ENCODE results near the gene RASA4B. TPM values are rescaled to one million over a fixed set of nuclear protein-coding genes. Genes with fewer than 3 reads are reported as not detected.
"Not testable (repeated sequence)": the region's sequence is repeated elsewhere in the genome, so short reads cannot be mapped to it uniquely, and the experiment has no call there.

RASA4B gene
- total RNA-seq (2014; rRNA removed; shearing (Covaris generic)): 1.1 and 2.7 TPM in 2 replicates
- polyA plus RNA-seq (2015; cell fraction: cytosol; rRNA removed): 3.2 and 5.0 TPM in 2 replicates
- polyA plus RNA-seq (2015; cell fraction: nucleus; rRNA removed): 6.8 and 8.5 TPM in 2 replicates

DNA sequence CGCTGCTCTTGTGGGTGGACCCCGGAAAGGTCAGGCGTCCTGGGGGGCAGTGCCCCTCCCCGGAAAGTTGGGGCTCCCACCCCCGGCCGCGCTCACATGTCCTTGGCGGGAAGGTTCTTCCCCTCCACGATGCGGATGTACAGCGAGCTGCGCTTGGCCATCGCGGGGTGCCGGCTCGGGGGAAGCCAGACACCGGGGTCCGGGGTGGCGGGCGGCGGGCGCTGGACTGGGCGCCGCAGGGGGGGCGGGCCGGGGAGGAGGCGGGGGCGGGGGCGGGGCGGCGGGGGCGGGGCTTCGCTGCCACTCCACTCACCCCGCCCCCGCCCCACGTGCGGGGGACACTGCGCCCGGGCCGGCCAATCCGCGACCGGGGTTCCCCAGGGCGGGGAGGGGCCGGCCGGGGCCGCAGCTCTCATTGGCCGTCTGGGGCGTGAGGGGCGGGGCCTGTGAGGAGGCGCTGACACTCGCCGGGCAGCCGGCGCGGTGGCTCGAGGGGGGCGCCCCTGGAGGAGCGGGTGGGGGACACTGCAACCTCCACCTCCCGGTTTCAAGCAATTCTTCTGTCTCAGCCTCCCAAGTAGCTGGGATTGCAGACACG lies at the start of gene RASA4B:
RASA4B (minus strand) TSS at position 228 of the 598 bp plus-strand sequence; CDS start at position 161, 67 bp downstream.
- peak; percentile 0 for DNase-seq (ENCODE audit: low read depth, low spot score)
- in situ Hi-C loops (cut with HindIII; ENCODE audit: low pct_unique_long_range_greater_than_20kb, low sequenced_read_pairs): not testable (repeated sequence)

DNA sequence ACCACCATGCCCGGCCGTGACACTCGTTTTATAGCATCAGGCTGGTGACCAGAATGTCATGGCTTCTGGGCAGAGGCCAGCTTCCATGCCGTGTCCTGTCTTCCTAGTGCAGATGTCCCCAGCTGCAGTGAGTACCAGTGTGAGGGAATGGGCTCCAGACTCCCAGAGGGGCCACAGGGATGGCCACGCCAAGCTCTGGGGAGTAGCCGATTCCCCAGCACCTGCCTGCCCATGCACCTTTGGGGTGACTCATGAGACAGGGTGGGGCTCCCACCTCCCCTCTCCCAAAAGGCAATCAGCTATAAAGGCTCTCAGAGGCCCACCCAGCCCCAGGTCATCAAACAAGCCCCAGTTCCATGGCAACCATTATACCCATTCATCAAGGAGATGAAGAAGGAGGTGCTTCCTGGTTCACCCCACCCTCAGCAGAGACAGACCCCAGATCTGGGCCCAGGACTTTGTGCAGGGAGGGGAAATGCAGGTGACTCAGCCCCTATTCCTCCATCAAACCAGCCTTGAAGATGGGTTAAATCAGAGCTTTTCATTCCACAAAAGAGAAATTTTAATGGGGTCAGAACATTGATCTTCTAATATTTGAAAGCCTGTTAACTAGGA lies 33.3 kb upstream of the RASA4B start, which contains the start of gene SPDYE2:
SPDYE2 (plus strand) TSS at position 419 of the 615 bp plus-strand sequence. CDS start 2,030 bp downstream, outside the sequence.
- in situ Hi-C loops (cut with HindIII; ENCODE audit: low pct_unique_long_range_greater_than_20kb, low sequenced_read_pairs); DNase-seq (ENCODE audit: low read depth, low spot score): not testable (repeated sequence)

DNA sequence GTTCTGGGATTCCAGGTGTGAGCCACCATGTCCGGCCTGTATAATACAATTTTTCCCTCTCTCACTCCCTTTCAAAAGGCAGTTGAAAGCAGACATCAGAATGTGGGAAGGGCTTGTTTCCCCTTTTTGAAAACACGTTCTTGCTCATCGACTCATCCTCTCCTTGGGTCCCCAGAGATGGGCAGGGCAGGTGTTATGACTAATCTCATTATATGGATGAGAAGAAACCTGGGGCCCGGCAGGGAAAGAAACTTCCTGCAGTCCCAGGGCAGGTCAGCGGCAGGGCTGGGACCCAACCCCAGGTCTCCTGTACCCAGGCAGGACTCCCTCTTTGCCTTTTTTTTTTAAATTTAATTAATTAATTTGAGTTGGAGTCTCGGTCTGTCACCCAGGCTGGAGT lies 28.8 kb upstream of the RASA4B start:
- DNase-seq (ENCODE audit: low read depth, low spot score); in situ Hi-C loops (cut with HindIII; ENCODE audit: low pct_unique_long_range_greater_than_20kb, low sequenced_read_pairs): not testable (repeated sequence)

DNA sequence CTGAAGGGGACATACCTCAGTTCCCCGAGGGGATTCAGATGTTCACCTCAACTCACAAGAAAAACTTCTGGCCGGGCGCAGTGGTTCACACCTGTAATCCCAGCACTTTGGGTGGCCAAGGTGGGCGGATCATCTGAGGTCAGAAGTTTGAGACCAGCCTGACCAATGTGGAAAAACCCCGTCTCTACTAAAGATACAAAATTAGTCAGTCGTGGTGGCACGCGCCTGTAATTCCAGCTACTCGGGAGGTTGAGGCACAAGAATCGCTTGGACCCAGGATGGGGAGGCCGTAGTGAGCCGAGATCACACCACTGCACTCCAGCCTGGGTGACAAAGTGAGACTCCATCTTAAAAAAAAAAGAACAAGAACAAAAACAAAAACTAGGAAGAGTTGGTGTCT lies 27.7 kb upstream of the RASA4B start:
- in situ Hi-C loops (cut with HindIII; ENCODE audit: low pct_unique_long_range_greater_than_20kb, low sequenced_read_pairs); DNase-seq (ENCODE audit: low read depth, low spot score): not testable (repeated sequence)

DNA sequence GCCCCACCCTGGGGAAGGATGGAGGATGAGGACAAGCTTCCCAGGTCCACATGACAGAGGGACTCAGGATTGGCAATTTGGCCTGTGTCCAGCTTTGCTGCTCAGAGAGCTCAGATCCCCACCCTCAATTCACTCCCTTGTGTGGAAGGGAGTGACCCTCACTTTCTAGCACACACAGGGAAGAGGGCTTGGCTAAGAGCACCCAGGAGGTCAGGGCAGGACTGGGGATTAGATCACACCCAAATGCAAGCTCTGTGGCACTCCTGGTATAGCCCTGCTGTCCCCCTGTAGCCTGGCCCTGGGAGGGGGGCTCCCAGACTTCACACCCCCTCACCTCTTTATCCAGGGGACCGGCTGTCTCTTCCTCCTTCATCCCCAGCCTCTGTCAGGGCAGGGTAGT lies 26.8 kb upstream of the RASA4B start:
- in situ Hi-C loops (cut with HindIII; ENCODE audit: low pct_unique_long_range_greater_than_20kb, low sequenced_read_pairs); DNase-seq (ENCODE audit: low read depth, low spot score): not testable (repeated sequence)

DNA sequence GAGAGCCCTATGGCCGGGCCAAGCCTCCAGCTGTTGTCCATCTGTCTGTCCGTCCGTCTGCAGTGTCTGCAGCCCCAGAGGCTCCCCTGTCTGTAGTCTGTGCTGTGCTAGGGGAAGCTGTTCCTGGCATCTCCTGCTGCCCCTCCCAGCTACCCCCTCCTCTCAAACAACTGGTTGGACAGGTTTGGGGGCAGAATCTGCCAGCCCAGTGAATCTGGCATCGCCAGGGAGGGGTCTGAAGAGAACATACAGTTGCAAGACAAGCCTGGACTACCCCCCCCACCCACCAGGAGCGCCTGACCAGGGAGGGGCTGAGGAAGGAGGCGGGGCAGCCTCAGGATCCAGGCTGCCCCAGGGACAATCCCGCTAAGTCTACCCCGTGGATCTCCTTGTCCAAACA lies 26.0 kb upstream of the RASA4B start, which contains the start of gene UPK3BL2:
UPK3BL2 (minus strand) TSS at position 101 of the 400 bp plus-strand sequence; CDS start at position 41, 60 bp downstream.
- DNase-seq (ENCODE audit: low read depth, low spot score); in situ Hi-C loops (cut with HindIII; ENCODE audit: low pct_unique_long_range_greater_than_20kb, low sequenced_read_pairs): not testable (repeated sequence)

DNA sequence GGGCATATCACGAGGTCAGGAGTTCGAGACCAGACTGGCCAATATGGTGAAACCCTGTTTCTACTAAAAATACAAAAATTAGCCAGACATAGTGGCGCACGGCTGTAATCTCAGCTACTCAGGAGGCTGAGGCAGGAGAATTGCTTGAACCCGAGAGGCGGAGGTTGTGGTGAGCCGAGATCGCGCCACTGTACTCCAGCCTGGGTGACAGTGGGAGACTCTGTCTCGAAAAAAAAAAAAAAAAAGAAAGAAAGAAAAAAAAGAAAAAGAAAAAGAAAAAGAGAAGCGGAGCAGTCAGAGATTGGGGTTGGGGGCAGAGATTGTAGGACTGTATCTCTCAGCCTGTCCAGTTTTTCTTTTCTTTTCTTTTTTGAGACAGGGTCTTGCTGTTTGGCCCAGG lies 25.2 kb upstream of the RASA4B start:
- in situ Hi-C loops (cut with HindIII; ENCODE audit: low pct_unique_long_range_greater_than_20kb, low sequenced_read_pairs); DNase-seq (ENCODE audit: low read depth, low spot score): not testable (repeated sequence)

DNA sequence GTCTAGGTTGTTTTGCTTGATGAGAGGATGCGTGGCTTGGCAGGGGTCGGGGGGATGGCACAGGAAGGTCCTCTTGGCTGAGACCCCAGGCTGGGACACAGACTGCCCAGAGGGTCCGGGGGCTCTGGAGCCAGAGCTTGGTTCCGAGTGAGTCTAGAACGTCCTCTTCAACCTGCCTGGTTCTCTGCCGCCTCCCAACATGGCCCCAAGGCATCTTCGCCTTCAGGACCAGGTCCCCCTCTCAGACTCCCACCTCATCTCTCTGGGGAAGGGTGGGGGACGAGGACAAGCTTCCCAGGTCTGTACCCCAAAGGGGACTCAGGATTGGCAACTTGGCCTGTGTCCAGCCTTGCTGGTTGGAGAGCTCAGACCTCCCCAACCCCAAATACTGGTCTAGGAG lies 24.5 kb upstream of the RASA4B start:
- in situ Hi-C loops (cut with HindIII; ENCODE audit: low pct_unique_long_range_greater_than_20kb, low sequenced_read_pairs); DNase-seq (ENCODE audit: low read depth, low spot score): not testable (repeated sequence)

DNA sequence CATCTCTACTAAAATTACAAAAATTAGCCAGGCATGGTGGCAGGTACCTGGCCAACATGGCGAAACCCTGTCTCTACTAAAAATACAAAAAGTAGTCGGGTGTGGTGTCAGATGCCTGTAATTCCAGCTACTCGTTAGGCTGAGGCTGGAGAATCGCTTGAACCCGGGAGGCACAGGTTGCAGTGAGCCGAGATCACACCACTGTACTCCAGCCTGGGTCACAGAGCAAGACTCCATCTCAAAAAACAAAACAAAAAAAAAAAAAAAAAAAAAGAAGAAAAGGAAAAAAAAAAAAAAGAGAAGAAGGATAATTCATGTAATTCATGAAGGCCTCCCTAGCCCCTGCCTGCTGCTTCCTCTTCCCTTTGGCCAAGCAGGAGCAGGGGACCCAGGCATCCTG lies 23.0 kb upstream of the RASA4B start:
- not testable (repeated sequence) for DNase-seq (ENCODE audit: low read depth, low spot score)

DNA sequence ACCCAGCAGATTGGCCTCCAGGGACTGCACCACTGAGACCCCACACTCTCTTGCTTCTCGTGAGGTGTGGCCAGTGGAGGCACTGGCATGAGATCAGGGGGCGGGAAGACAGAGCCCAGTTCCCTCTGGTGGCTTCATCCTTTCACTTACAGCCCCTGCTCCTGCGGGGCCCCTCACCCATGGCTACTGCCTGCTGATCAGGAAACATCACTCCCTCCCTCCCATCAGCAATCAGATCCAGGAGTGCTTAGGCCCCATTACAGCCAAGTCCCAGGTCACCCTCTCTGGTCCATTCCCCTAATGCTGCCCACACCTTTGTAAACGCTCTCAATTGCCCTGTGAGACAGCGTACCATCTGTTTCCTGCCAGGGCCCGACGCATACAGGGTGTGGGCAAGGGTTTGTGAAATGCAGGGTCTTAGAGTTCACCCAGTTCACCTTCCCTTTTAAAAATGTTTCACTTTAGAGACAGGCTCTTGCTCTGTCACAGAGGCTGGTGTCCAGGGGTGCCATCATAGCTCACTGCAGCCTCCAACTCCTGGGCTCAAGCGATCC lies 17.6 kb upstream of the RASA4B start:
- in situ Hi-C loops (cut with HindIII; ENCODE audit: low pct_unique_long_range_greater_than_20kb, low sequenced_read_pairs); DNase-seq (ENCODE audit: low read depth, low spot score): not testable (repeated sequence)

More for the DNA sequence above, 23.0 kb upstream of the RASA4B start:
- in situ Hi-C loops (cut with HindIII; ENCODE audit: low pct_unique_long_range_greater_than_20kb, low sequenced_read_pairs): not testable (repeated sequence)

DNA sequence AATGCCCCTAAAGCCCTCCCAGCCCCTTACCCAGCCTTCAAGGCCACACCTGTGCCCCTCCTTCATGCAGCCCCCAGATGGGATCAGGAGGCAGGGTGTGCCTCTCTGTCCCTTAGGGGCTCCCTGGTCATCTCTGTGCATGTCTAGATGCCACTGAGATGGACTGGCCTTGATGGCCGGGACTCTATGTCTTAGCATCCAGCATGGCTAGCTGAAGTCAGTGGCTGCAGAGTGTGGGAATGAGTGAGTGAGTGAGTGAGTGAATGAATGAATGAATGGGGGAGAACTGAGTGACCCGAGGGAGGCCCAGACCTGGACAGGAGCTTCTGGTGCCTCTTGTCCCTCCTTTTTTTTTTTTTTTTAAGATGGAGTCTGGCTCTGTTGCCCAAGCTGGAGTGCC lies 14.6 kb upstream of the RASA4B start:
- DNase-seq (ENCODE audit: low read depth, low spot score); in situ Hi-C loops (cut with HindIII; ENCODE audit: low pct_unique_long_range_greater_than_20kb, low sequenced_read_pairs): not testable (repeated sequence)

DNA sequence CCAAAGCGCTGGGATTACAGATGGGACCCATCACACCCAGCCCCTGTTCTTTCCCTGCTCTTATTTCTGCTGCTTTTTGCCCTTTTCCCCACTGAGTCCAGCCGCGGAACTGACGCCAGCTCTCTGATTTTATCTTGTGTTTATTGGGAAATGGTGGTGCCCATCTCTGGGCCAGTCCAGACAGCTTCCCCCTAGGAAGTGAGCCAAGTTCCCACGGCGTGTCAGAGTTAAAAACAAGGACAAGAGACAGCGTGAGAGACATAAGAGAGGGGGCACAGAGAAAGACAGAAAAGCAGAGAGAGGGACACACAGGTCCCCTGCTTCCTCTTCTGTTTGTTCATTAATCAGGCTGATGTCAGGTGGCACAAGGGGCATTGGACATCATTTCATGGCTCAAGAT lies 14.0 kb upstream of the RASA4B start:
- in situ Hi-C loops (cut with HindIII; ENCODE audit: low pct_unique_long_range_greater_than_20kb, low sequenced_read_pairs); DNase-seq (ENCODE audit: low read depth, low spot score): not testable (repeated sequence)

DNA sequence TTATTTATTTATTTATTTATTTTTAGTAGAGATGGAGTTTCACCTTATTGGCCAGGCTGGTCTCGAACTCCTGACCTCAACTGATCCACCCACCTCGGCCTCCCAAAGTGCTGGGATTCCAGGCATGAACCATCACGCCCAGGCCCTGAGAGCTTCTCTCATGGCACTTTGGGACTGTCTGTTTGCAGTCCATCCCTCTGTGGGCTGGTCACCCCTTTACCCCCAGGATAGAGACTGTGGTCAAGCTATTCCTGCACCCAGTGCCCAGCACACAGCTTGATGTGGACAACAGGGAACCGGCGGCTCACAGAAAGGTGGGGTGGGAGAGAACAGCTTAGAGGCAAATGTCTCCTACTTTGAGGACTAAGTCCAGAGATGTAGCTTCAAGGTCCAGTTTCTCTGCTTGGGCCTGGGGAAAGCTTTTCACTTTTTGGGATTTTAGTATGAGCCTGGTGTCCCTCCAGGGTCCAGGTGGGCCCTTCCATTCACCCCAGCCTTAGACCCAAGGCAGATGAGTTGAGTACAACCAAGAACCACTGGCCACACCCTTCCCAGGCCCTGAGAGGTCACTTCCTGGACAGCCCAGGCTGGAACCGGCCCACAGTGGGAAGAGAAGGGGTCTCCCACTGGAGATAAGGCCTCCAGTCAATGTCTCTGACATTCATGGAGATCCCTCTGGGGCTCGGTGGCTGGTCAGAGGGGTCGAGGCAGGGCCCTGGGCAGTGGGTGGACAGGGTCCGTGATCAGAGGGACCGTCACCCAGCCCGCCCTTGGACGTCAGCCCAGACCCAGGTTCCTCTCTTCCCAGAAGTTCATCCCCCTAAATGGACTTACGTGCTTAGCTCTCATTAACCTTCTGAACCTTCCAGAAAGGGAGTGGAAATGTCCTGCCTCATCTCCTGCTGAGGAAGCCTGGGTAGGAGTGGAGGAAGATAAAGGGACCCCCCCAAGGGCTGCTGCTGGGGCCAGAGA lies 10.5 kb upstream of the RASA4B start:
- DNase-seq (ENCODE audit: low read depth, low spot score); in situ Hi-C loops (cut with HindIII; ENCODE audit: low pct_unique_long_range_greater_than_20kb, low sequenced_read_pairs): not testable (repeated sequence)

DNA sequence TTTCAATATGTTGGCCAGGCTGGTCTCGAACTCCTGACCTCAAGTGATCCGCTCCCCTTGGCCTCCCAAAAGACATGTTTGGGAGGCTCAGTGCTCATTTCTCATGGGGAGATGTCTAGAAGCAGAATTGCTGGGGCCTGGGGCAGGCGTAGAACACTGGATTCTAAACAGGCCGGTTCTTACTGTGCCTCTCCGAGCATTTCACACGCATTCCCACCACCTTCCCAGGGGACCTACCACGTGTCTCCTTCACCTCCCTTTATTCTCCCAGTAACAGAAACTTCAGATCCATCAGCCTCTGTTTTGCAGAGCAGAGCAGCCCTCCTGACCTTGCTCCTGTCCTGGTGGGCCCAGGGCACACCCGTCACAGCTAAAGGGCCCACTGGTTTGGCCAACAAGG lies 9.6 kb upstream of the RASA4B start:
- in situ Hi-C loops (cut with HindIII; ENCODE audit: low pct_unique_long_range_greater_than_20kb, low sequenced_read_pairs); DNase-seq (ENCODE audit: low read depth, low spot score): not testable (repeated sequence)

DNA sequence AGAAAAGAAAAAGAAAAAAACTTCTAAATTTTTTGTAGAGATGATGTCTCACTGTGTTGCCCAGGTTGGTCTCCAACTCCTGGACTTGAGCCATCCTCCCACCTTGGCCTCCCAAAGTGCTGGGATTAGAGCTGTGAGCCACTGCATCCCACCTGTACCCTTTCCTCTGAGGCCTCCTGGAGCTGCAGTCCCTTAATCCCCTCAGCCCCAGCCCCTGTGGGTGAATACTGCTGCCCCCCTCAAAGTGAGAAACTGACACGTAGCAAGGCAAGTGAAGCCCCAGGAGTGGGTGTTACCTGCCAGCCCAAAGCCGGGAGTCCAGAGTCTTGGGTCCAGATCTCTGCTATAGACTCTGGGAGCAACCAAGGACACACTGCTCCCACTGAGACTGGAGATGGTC lies 7.2 kb upstream of the RASA4B start:
- in situ Hi-C loops (cut with HindIII; ENCODE audit: low pct_unique_long_range_greater_than_20kb, low sequenced_read_pairs); DNase-seq (ENCODE audit: low read depth, low spot score): not testable (repeated sequence)

DNA sequence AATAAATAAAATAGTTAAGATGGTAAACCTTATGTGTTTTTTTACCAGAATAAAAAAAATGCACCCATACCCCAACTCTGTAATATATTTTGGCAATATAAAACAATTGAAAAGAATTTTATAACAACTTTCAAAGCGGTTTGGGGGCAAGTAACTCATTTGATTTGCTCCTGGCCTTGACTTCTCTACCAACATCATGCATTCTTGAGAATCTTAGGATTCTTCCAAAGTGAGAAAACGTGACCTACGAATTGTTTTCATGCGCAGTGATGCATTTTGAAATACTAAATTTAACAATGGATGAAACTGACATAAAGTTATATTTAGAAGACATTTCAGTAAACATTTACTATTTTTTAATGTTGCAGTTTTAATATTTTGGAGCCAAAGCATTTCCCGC lies 3.2 kb upstream of the RASA4B start:
- DNase-seq (ENCODE audit: low read depth, low spot score); in situ Hi-C loops (cut with HindIII; ENCODE audit: low pct_unique_long_range_greater_than_20kb, low sequenced_read_pairs): not testable (repeated sequence)

DNA sequence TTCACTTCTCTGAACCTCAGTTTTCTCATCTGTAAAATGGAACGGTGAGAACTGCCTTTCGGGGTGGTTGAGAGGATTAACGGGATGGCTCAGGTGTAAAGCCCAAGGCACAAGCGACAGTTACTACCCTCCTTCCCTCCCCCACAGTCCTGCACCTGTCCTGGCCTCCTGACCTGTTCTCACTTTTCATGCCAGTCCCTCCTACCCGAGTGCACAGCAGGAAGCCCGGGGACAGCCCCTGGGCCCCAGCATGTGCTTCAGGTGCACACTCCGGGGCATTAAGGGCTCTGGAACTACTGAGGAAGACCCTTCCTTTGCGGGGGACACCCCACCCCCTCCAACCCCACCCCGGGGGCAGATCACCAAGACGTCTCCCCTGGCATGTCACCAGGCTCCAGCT lies 626 bp downstream of the RASA4B start:
- DNase-seq (ENCODE audit: low read depth, low spot score); in situ Hi-C loops (cut with HindIII; ENCODE audit: low pct_unique_long_range_greater_than_20kb, low sequenced_read_pairs): not testable (repeated sequence)
